AG10803 (cell line): Measurements from ENCODE around the gene ZNF205.
"Not testable (repeated sequence)": the region's sequence is repeated elsewhere in the genome, so short reads cannot be mapped to it uniquely, and the experiment has no call there.

Source experiments
- DNase-seq: peaks from one replicate; pipeline ENCODE4 v3.0.0; 2010; ENCODE audit warnings: low read depth
- H3K4me3 ChIP-seq: 2 replicates; pipeline ENCODE4 v1.5.1; 2011; ENCODE audit warnings: mild to moderate bottlenecking, low read length, control low read depth
- CTCF ChIP-seq: conservative IDR thresholded peaks from 2 replicates; pipeline ENCODE4 v1.5.1; 2011; ENCODE audit warnings: mild to moderate bottlenecking, low read length, control low read depth, inconsistent platforms

Gene ZNF205

DNA sequence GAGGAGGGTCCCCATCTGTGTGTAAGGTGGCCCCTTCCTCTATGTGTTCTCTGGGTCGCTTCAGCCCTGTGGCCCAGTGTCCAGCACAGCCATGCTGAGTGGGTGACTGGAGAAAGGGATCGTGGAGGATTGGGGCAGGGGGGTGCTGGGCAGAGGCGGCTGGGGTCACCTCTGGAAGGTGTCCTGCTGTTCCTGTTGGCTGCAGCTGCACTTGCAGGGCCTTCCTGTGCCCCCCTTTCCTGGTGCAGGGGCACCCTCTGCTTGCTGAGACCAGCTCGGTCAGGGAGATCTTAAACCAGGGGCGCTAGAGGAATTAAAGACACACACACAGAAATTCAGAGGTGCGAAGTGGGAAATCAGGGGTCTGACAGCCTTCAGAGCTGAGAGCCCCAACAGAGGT lies 35.8 kb upstream of the ZNF205 start:
- no peak for TF ChIP-seq CTCF
- DNase-seq: no peak
- H3K4me3 ChIP-seq: no peak overlapping the region

- DNase-seq: no peak
- no peak overlapping the region for H3K4me3 ChIP-seq
- no peak for TF ChIP-seq CTCF
Measured at GRCh38 chr16:3080024-3080423, 32.4 kb upstream of the ZNF205 start.

GRCh38 chr16:3081957-3082356 lies 30.4 kb upstream of the ZNF205 start:
- not testable (repeated sequence) for DNase-seq, H3K4me3 ChIP-seq

DNA sequence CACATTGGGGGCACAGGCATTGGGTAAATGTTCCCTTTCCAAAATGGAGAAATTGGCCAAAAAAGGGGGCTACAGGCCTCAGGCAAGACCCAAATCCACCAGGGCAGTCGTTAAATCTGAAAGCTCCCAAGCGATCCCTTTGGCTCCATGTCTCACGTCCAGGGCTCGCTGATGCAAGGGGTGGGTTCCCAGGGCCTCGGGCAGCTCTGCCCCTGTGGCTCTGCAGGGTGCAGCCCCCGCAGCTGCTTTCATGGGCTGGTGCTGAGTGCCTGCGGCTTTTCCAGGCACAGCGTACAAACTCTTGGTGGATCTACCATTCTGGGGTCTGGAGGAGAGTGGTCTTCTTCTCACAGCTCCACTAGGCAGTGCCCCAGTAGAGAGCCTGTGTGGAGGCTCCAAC lies 29.0 kb upstream of the ZNF205 start:
- DNase-seq, H3K4me3 ChIP-seq: not testable (repeated sequence)

DNA sequence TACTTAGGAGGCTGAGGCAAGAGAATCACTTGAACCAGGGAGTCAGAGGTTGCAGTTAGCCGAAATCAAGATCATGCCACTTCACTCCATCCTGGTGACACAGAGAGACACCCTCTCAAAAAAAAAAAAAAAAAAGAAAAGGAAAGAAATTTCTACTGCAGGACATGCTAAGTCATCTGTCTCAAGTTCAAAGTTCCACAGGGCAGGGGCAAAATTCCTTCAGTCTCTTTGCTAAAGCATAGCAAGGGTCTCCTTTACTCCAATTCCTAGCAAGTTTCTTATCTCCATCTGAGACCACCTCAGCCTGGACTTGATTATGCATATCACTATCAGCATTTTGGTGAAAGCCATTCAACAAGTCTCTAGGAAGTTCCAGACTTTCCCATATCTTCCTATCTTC lies 27.9 kb upstream of the ZNF205 start:
- no peak overlapping the region for H3K4me3 ChIP-seq
- DNase-seq: no peak
- TF ChIP-seq CTCF: no peak

- DNase-seq: no peak
- no peak overlapping the region for H3K4me3 ChIP-seq
- no peak for TF ChIP-seq CTCF
Measured at GRCh38 chr16:3084969-3085670, 27.3 kb upstream of the ZNF205 start.

DNA sequence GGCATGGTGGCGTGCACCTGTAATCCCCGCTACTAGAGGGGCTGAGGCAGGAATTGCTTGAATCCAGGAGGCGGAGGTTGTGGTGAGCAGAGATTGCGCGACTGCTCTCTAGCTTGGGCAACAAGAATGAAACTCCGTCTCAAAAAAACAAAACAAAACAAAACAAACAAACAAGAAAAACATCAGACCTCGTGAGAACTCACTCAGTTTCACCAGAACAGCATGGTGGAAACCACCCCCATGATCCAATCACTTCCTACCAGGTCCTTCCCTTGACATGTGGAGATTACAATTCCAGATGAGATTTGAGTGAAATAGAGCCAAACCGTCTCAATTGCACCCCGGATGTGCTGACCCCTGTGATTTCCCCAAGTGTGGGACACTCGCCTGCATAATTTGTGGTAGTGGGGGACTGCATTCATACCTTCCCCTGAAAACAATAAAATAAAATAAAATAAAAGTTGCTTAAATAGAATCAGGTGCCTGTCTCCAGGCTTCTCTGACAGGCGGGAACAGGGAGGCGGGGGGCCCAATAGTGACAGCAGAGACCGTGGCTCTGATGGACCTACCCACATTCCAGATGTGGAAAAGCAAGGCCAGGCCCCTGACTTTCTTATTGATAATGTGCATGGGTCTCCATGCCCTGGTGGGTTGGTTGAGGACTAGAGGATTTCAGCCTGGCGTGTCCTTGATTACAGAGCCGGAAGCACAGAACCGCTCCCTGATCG lies 26.4 kb upstream of the ZNF205 start:
- DNase-seq: no peak
- no peak overlapping the region for H3K4me3 ChIP-seq
- TF ChIP-seq CTCF: no peak

DNA sequence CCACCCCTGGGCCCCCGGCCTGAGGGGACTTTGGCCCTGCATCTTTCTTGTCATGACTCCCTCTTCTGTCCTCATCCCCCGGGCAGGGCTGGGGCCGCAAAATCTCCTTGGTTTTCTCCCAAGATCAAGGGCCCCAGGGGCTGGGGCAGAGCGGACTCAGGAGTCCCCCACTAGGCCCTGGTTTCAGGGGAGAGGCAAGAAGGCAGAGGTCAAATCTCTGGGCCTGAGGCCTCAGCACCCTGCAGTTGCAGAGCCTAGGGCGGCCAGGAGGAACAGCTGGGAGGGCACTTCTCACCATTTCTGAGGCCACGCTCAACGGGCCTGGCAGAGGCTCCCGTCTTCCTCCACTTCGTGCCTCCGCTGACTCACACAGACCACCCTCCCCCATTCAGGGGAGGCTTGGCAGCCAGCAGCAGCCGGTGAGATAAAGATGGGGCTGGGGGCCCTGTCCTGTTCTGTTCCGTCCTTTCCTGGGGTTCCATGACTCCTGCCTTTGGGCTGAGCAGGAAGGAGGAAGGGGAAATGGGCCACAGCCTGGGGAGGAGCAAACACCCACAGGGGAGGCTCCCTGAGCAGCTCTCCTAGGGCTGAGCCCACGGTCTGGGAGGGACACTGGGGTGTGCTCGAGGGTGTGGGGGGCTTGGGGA lies 25.7 kb upstream of the ZNF205 start:
- DNase-seq: no peak
- no peak overlapping the region for H3K4me3 ChIP-seq
- no peak for TF ChIP-seq CTCF
